Measurements from ENCODE around the gene LRRTM4. TPM values are rescaled to one million over a fixed set of nuclear protein-coding genes. Genes with fewer than 3 reads are reported as not detected.
"Not testable (repeated sequence)": the region's sequence is repeated elsewhere in the genome, so short reads cannot be mapped to it uniquely, and the experiment has no call there.

The LRRTM4 gene
- total RNA-seq, 1 donor from 2014 or later = not detected

GRCh38 chr2:76813084-76813483 lies 709.1 kb downstream of the LRRTM4 start:
- no peak for DNase-seq (ENCODE audit: low spot score in 2 of 2)
- H3K36me3 ChIP-seq = no peaks in the 10 kb centered on the region
- H3K9me3 ChIP-seq = no peaks in the 10 kb centered on the region
- no peak overlapping the region for H3K4me3 ChIP-seq
- no peak overlapping the region for H3K27ac ChIP-seq
- H3K4me1 ChIP-seq = no peaks in the 10 kb centered on the region
- intact Hi-C loops (cut with DNase I) = no loop called here
- no peaks in the 10 kb centered on the region for H3K27me3 ChIP-seq
- TF ChIP-seq CTCF (IDR thresholded peaks at IDR 0.05) = no peak

GRCh38 chr2:76812156-76812555 lies 710.0 kb downstream of the LRRTM4 start:
- TF ChIP-seq CTCF (IDR thresholded peaks at IDR 0.05) = no peak
- no peaks in the 10 kb centered on the region for H3K9me3 ChIP-seq
- no peaks in the 10 kb centered on the region for H3K27me3 ChIP-seq
- intact Hi-C loops (cut with DNase I) = no loop called here
- no peaks in the 10 kb centered on the region for H3K4me1 ChIP-seq
- no peak overlapping the region for H3K27ac ChIP-seq
- H3K4me3 ChIP-seq = no peak overlapping the region
- DNase-seq (ENCODE audit: low spot score in 2 of 2) = no peak
- H3K36me3 ChIP-seq = no peaks in the 10 kb centered on the region

GRCh38 chr2:76809136-76809535 lies 713.0 kb downstream of the LRRTM4 start:
- intact Hi-C loops (cut with DNase I) = no loop called here
- H3K9me3 ChIP-seq = no peaks in the 10 kb centered on the region
- no peak for TF ChIP-seq CTCF (IDR thresholded peaks at IDR 0.05)
- no peaks in the 10 kb centered on the region for H3K4me1 ChIP-seq
- no peak for DNase-seq (ENCODE audit: low spot score in 2 of 2)
- H3K4me3 ChIP-seq = no peak overlapping the region
- no peak overlapping the region for H3K27ac ChIP-seq
- H3K27me3 ChIP-seq = no peaks in the 10 kb centered on the region
- no peaks in the 10 kb centered on the region for H3K36me3 ChIP-seq

GRCh38 chr2:76808732-76809131 lies 713.4 kb downstream of the LRRTM4 start:
- no peak for TF ChIP-seq CTCF (IDR thresholded peaks at IDR 0.05)
- intact Hi-C loops (cut with DNase I) = no loop called here
- no peaks in the 10 kb centered on the region for H3K36me3 ChIP-seq
- H3K9me3 ChIP-seq = no peaks in the 10 kb centered on the region
- H3K4me3 ChIP-seq = no peak overlapping the region
- no peaks in the 10 kb centered on the region for H3K4me1 ChIP-seq
- no peak overlapping the region for H3K27ac ChIP-seq
- DNase-seq (ENCODE audit: low spot score in 2 of 2) = no peak
- no peaks in the 10 kb centered on the region for H3K27me3 ChIP-seq

GRCh38 chr2:76793647-76794334 lies 728.4 kb downstream of the LRRTM4 start:
- intact Hi-C loops (cut with DNase I) = no loop called here
- H3K4me3 ChIP-seq = no peak overlapping the region
- no peak overlapping the region for H3K27ac ChIP-seq
- no peak for TF ChIP-seq CTCF (IDR thresholded peaks at IDR 0.05)
- no peaks in the 10 kb centered on the region for H3K9me3 ChIP-seq
- H3K4me1 ChIP-seq = no peaks in the 10 kb centered on the region
- no peak for DNase-seq (ENCODE audit: low spot score in 2 of 2)
- no peaks in the 10 kb centered on the region for H3K36me3 ChIP-seq
- no peaks in the 10 kb centered on the region for H3K27me3 ChIP-seq

GRCh38 chr2:76781313-76781712 lies 740.9 kb downstream of the LRRTM4 start:
- H3K27me3 ChIP-seq; H3K36me3 ChIP-seq; H3K27ac ChIP-seq; DNase-seq (ENCODE audit: low spot score in 2 of 2); intact Hi-C loops (cut with DNase I); H3K4me1 ChIP-seq; H3K4me3 ChIP-seq; H3K9me3 ChIP-seq: not testable (repeated sequence)
